ENCODE measurements around the gene ZSWIM6.

The ZSWIM6 gene

GRCh38 chr5:61496446-61496845 lies 164.4 kb downstream of the ZSWIM6 start:
- DNase-seq: no peak

GRCh38 chr5:61496860-61497259 lies 164.8 kb downstream of the ZSWIM6 start:
- DNase-seq: no peak

- DNase-seq: no peak
Measured at GRCh38 chr5:61498121-61498520, 166.1 kb downstream of the ZSWIM6 start.

- DNase-seq: no peak
Measured at GRCh38 chr5:61501971-61502370, 169.9 kb downstream of the ZSWIM6 start.

GRCh38 chr5:61504143-61504770 lies 172.2 kb downstream of the ZSWIM6 start:
- no peak for DNase-seq

GRCh38 chr5:61505281-61505680 lies 173.2 kb downstream of the ZSWIM6 start:
- no peak for DNase-seq

GRCh38 chr5:61507232-61507631 lies 175.2 kb downstream of the ZSWIM6 start:
- DNase-seq: no peak

GRCh38 chr5:61516946-61517345 lies 184.9 kb downstream of the ZSWIM6 start:
- DNase-seq: no peak

- no peak for DNase-seq
Measured at GRCh38 chr5:61519728-61520277, 187.7 kb downstream of the ZSWIM6 start.

- DNase-seq: no peak
Measured at GRCh38 chr5:61523073-61523472, 191.0 kb downstream of the ZSWIM6 start.

GRCh38 chr5:61523997-61524396 lies 191.9 kb downstream of the ZSWIM6 start:
- DNase-seq: no peak

- no peak for DNase-seq
Measured at GRCh38 chr5:61525512-61526206, 193.6 kb downstream of the ZSWIM6 start.

GRCh38 chr5:61526207-61526519 lies 194.1 kb downstream of the ZSWIM6 start:
- DNase-seq: no peak

- no peak for DNase-seq
Measured at GRCh38 chr5:61532983-61533382, 200.9 kb downstream of the ZSWIM6 start.

- no peak for DNase-seq
Measured at GRCh38 chr5:61534481-61535267, 202.6 kb downstream of the ZSWIM6 start.

- no peak for DNase-seq
Measured at GRCh38 chr5:61535828-61536227, 203.8 kb downstream of the ZSWIM6 start.

GRCh38 chr5:61536922-61537321 lies 204.9 kb downstream of the ZSWIM6 start:
- no peak for DNase-seq

- no peak for DNase-seq
Measured at GRCh38 chr5:61538722-61539501, 206.9 kb downstream of the ZSWIM6 start.

- no peak for DNase-seq
Measured at GRCh38 chr5:61549530-61549929, 217.5 kb downstream of the ZSWIM6 start.

- DNase-seq: no peak
Measured at GRCh38 chr5:61551637-61552313, 219.7 kb downstream of the ZSWIM6 start.

GRCh38 chr5:61559146-61559545 lies 227.1 kb downstream of the ZSWIM6 start:
- no peak for DNase-seq

GRCh38 chr5:61559722-61560121 lies 227.7 kb downstream of the ZSWIM6 start:
- no peak for DNase-seq

Measured in NCI-H2029 (cell line).